Measurements from ENCODE around the gene GYPC. TPM values are rescaled to one million over a fixed set of nuclear protein-coding genes. Genes with fewer than 3 reads are reported as not detected.
"Not testable (repeated sequence)": the region's sequence is repeated elsewhere in the genome, so short reads cannot be mapped to it uniquely, and the experiment has no call there.

The GYPC gene
- total and polyA plus RNA-seq, 4 experiments from 2014 or later: 78.5 to 165 (median 113) TPM

DNA sequence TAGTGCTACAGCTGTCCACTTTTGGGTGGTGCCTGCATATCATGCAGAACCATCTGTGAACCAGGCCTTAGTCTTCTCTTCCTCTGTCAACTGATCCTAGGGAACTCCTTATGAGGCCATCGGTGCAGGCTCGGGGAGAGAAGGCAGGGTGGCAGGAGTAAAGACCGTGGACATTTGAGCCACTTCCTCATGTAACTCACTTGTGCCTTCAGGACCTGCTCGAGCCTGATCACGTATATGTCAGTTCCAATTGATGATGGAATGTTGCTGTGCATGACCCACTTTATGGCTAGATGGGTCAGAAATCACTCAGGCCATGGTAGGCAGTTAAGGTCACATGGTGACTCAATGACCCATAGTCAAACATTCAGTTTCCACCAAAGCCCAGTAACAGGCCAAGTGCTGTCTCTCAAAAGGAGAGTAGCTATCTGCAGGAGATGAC is 7.6 kb upstream of the GYPC start:
- H3K4me1 Mint-ChIP-seq; H3K27me3 Mint-ChIP-seq; H3K27me3 ChIP-seq (ENCODE audit: insufficient read depth, low read length); H3K36me3 ChIP-seq (ENCODE audit: insufficient read depth, low read length); H3K9me3 ChIP-seq (ENCODE audit: control insufficient read depth in 1 of 2, low read length in 2 of 2); H3K36me3 Mint-ChIP-seq; intact Hi-C loops (cut with micrococcal nuclease); H3K4me1 ChIP-seq (ENCODE audit: insufficient read depth, low read length); H3K27ac ChIP-seq (ENCODE audit: low read depth, low read length); CTCF ChIA-PET (ENCODE audit: partially characterized antibody); DNase-seq; H3K4me3 ChIP-seq (ENCODE audit: low read length in 2 of 2); POLR2A ChIA-PET (ENCODE audit: partially characterized antibody); H3K4me3 Mint-ChIP-seq; H3K9me3 Mint-ChIP-seq: not testable (repeated sequence)
- peak overlapping the region in 1 of 7 donors; percentile 52 for H3K27ac Mint-ChIP-seq

DNA sequence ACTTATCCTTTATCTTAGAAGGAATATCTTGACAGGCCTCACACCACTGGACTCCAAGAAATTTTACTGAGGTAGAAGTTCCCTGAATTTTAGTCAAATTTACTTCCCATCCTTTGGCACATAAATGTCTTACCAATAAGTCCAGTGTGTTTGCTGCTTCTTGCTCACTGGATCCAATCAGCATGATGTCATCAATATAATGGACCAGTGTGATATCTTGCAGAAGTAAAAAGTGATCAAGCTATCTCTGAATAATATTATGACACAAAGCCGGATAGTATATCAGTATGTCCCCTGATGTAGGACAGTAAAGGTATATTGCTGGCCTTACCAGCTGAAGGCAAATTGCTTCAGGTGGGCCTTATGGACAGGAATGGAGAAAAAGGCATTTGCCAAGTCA is 6.9 kb upstream of the GYPC start:
- Histone ChIP-seq H3K9me3 (ENCODE audit: control insufficient read depth in 1 of 2, low read length in 2 of 2) (no peaks in the 10 kb centered on the region), H3K27ac (ENCODE audit: low read depth, low read length) (no peak overlapping the region), H3K4me1 (ENCODE audit: insufficient read depth, low read length) (no peaks in the 10 kb centered on the region), H3K4me3 (ENCODE audit: low read length in 2 of 2) (no peak overlapping the region), H3K27me3 (ENCODE audit: insufficient read depth, low read length) (no peaks in the 10 kb centered on the region), H3K36me3 (ENCODE audit: insufficient read depth, low read length) (no peaks in the 10 kb centered on the region)
- ChIA-PET POLR2A (ENCODE audit: partially characterized antibody) (interaction anchor here (1.2 kb wide), 1 partner anchor 9 kb away, joined by 3 read pairs; no protein-coding TSS in a partner anchor), CTCF (ENCODE audit: partially characterized antibody) (interaction anchor here (1.8 kb wide), 1 partner anchor 15 kb away, joined by 5 read pairs; no protein-coding TSS in a partner anchor)
- H3K4me1 Mint-ChIP-seq: peaks cover 0 to 3% (median under 1%) of the 10 kb centered on the region in 4 donors
- H3K9me3 Mint-ChIP-seq: peaks cover 0 to 7% (median 1%) of the 10 kb centered on the region in 8 donors
- intact Hi-C loops (cut with micrococcal nuclease): no loop called here
- no peaks in the 10 kb centered on the region for H3K36me3 Mint-ChIP-seq
- H3K4me3 Mint-ChIP-seq: no peak overlapping the region
- DNase-seq: no peak
- no peaks in the 10 kb centered on the region for H3K27me3 Mint-ChIP-seq
- H3K27ac Mint-ChIP-seq: no peak overlapping the region

DNA sequence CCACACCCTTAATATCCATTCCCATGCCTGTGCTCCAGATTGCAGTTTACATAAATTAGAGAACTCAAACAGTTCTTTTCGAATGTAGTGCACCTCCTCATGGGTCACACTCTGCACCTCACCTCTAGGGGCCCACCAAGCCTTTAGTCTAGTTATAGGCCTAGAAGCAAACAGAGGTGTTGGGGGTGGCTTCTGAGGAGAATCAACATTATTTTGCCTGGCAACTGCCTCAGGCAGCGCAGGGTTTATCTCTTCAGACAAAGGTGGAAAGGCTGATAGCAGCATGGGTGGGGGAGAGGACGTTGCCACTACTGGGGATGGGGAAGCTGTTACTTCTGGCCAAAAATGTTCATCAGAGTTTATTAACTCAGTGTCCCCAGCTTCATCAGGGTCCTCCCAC is 5.0 kb upstream of the GYPC start:
- peaks cover 0 to 3% of the 10 kb centered on the region in 2 donors for H3K36me3 Mint-ChIP-seq
- H3K9me3 Mint-ChIP-seq: peaks cover 0 to 7% (median 1%) of the 10 kb centered on the region in 8 donors
- Histone ChIP-seq H3K27ac (ENCODE audit: low read depth, low read length) (no peak overlapping the region), H3K4me1 (ENCODE audit: insufficient read depth, low read length) (peaks cover 9% of the 10 kb centered on the region), H3K9me3 (ENCODE audit: control insufficient read depth in 1 of 2, low read length in 2 of 2) (no peaks in the 10 kb centered on the region), H3K27me3 (ENCODE audit: insufficient read depth, low read length) (no peaks in the 10 kb centered on the region), H3K4me3 (ENCODE audit: low read length in 2 of 2) (no peak overlapping the region), H3K36me3 (ENCODE audit: insufficient read depth, low read length) (no peaks in the 10 kb centered on the region)
- H3K4me3 Mint-ChIP-seq: no peak overlapping the region
- ChIA-PET POLR2A (ENCODE audit: partially characterized antibody) (no interaction called here), CTCF (ENCODE audit: partially characterized antibody) (interaction anchor here (0.6 to 0.9 kb wide), 2 partner anchors 14 to 126 kb away, joined by 3 read pairs; no protein-coding TSS in a partner anchor)
- peaks cover 8 to 16% (median 12%) of the 10 kb centered on the region in 4 donors for H3K4me1 Mint-ChIP-seq
- DNase-seq: no peak
- no peaks in the 10 kb centered on the region for H3K27me3 Mint-ChIP-seq
- no peak overlapping the region for H3K27ac Mint-ChIP-seq
- intact Hi-C loops (cut with micrococcal nuclease): no loop called here

DNA sequence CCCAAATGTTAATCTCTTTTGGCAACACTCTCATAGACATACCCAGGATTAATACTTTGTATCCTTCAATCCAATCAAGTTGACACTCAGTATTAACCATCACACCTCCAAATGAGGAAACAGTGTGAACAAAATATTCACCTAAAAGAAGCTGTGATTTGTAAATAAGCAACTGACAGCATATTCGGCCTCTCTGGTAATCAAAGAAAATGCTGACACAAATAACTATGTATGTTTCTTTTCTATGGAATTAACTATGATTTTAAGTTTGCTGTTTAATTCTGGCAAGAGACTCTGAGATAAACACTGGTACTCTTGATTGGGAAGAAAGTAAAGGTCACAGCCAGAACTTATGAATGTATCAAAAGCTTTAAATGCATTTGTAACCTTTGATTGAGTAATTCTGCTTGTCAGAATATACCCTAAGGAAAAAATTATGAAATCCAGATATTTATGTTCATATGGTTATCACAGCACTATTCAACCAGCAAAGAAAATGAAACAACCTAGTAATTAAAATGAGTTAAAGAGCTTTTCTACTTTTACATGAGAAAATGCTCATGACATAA is 3.6 kb upstream of the GYPC start:
- no peak overlapping the region for H3K27ac ChIP-seq (ENCODE audit: low read depth, low read length)
- intact Hi-C loops (cut with micrococcal nuclease): no loop called here
- no peak for DNase-seq
- peaks cover 9 to 25% (median 16%) of the 10 kb centered on the region in 4 donors for H3K4me1 Mint-ChIP-seq
- CTCF ChIA-PET (ENCODE audit: partially characterized antibody): interaction anchor here (1.0 to 1.7 kb wide), 3 partner anchors 11 to 18 kb away, joined by 3 to 6 read pairs (median 4); no protein-coding TSS in a partner anchor
- H3K27me3 Mint-ChIP-seq: no peaks in the 10 kb centered on the region
- no peak overlapping the region for H3K27ac Mint-ChIP-seq
- no peak overlapping the region for H3K4me3 Mint-ChIP-seq
- H3K9me3 ChIP-seq (ENCODE audit: control insufficient read depth in 1 of 2, low read length in 2 of 2): no peaks in the 10 kb centered on the region
- H3K36me3 ChIP-seq (ENCODE audit: insufficient read depth, low read length): no peaks in the 10 kb centered on the region
- POLR2A ChIA-PET (ENCODE audit: partially characterized antibody): interaction anchor here (1.4 kb wide), 1 partner anchor 11 kb away, joined by 5 read pairs; no protein-coding TSS in a partner anchor
- H3K36me3 Mint-ChIP-seq: peaks cover 0 to 10% of the 10 kb centered on the region in 2 donors
- peaks cover 9% of the 10 kb centered on the region for H3K4me1 ChIP-seq (ENCODE audit: insufficient read depth, low read length)
- H3K27me3 ChIP-seq (ENCODE audit: insufficient read depth, low read length): no peaks in the 10 kb centered on the region
- H3K9me3 Mint-ChIP-seq: peaks cover 0 to 7% (median 1%) of the 10 kb centered on the region in 8 donors
- no peak overlapping the region for H3K4me3 ChIP-seq (ENCODE audit: low read length in 2 of 2)

DNA sequence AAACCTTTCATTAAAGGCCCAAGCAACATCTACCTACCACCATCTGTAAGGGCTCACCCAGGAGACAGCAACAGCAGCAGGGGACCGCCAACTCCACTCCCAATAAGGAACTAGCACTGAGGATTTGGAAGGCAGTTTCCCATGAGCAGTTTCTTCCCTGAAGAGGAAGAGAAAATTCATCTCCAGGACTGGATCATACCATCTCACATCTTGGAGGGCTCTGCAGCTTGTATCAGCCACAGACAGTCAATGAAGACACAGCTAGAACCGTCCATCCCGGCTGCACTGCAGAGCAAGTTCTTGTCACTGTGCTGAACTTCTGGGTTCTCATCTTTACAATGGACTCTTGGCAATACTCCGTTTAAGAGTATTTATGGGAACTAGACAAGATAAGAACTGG is 2.8 kb upstream of the GYPC start:
- ChIA-PET POLR2A (ENCODE audit: partially characterized antibody) (interaction anchor here (1.4 kb wide), 1 partner anchor 10 kb away, joined by 5 read pairs; no protein-coding TSS in a partner anchor), CTCF (ENCODE audit: partially characterized antibody) (interaction anchor here (1.4 to 2.8 kb wide), 3 partner anchors 11 to 124 kb away, joined by 3 to 9 read pairs (median 6); no protein-coding TSS in a partner anchor)
- DNase-seq: no peak
- Histone ChIP-seq H3K27ac (ENCODE audit: low read depth, low read length) (no peak overlapping the region), H3K4me1 (ENCODE audit: insufficient read depth, low read length) (peaks cover 12% of the 10 kb centered on the region), H3K27me3 (ENCODE audit: insufficient read depth, low read length) (no peaks in the 10 kb centered on the region), H3K9me3 (ENCODE audit: control insufficient read depth in 1 of 2, low read length in 2 of 2) (no peaks in the 10 kb centered on the region), H3K36me3 (ENCODE audit: insufficient read depth, low read length) (no peaks in the 10 kb centered on the region), H3K4me3 (ENCODE audit: low read length in 2 of 2) (no peak overlapping the region)
- H3K4me3 Mint-ChIP-seq: no peak overlapping the region
- intact Hi-C loops (cut with micrococcal nuclease): no loop called here
- peaks cover 0 to 11% of the 10 kb centered on the region in 2 donors for H3K36me3 Mint-ChIP-seq
- peaks cover 14 to 32% (median 22%) of the 10 kb centered on the region in 4 donors for H3K4me1 Mint-ChIP-seq
- peaks cover 0 to 7% (median 1%) of the 10 kb centered on the region in 8 donors for H3K9me3 Mint-ChIP-seq
- H3K27me3 Mint-ChIP-seq: no peaks in the 10 kb centered on the region
- peak overlapping the region in 1 of 7 donors; percentile 29 for H3K27ac Mint-ChIP-seq

DNA sequence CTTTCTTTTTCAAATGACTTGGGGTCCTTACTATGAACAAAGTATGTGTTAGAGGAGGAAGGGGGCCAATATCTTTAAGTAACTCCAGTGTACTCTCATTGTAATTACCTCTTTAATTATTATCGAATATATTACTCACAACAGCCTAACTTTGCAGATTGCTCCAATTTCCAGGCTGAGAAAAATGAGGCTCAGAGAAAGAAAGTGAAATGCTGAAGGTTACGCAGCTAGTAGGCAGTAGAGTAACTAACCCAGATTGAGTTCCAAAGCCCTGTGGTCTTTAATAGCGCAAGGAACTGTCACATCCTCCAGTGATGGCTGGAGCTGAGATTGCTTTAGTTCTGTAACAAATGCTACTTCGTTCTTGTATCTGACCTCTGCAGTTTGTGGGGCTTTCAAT is 2.2 kb upstream of the GYPC start:
- Mint-ChIP-seq H3K4me3 (no peak overlapping the region), H3K27ac (peak overlapping the region in 4 of 7 donors; percentile 46 to 87 (median 58)), H3K4me1 (peaks cover 18 to 38% (median 27%) of the 10 kb centered on the region in 4 donors), H3K36me3 (peaks cover 0 to 14% of the 10 kb centered on the region in 2 donors), H3K27me3 (no peaks in the 10 kb centered on the region), H3K9me3 (peaks cover 0 to 7% (median 1%) of the 10 kb centered on the region in 8 donors)
- no peaks in the 10 kb centered on the region for H3K9me3 ChIP-seq (ENCODE audit: control insufficient read depth in 1 of 2, low read length in 2 of 2)
- intact Hi-C loops (cut with micrococcal nuclease): no loop called here
- no peaks in the 10 kb centered on the region for H3K27me3 ChIP-seq (ENCODE audit: insufficient read depth, low read length)
- H3K27ac ChIP-seq (ENCODE audit: low read depth, low read length): no peak overlapping the region
- no peaks in the 10 kb centered on the region for H3K36me3 ChIP-seq (ENCODE audit: insufficient read depth, low read length)
- H3K4me1 ChIP-seq (ENCODE audit: insufficient read depth, low read length): peaks cover 18% of the 10 kb centered on the region
- no peak overlapping the region for H3K4me3 ChIP-seq (ENCODE audit: low read length in 2 of 2)
- no peak for DNase-seq
- ChIA-PET CTCF (ENCODE audit: partially characterized antibody) (interaction anchor here (1.4 to 2.8 kb wide), 3 partner anchors 11 to 124 kb away, joined by 3 to 9 read pairs (median 6); no protein-coding TSS in a partner anchor), POLR2A (ENCODE audit: partially characterized antibody) (no interaction called here)

DNA sequence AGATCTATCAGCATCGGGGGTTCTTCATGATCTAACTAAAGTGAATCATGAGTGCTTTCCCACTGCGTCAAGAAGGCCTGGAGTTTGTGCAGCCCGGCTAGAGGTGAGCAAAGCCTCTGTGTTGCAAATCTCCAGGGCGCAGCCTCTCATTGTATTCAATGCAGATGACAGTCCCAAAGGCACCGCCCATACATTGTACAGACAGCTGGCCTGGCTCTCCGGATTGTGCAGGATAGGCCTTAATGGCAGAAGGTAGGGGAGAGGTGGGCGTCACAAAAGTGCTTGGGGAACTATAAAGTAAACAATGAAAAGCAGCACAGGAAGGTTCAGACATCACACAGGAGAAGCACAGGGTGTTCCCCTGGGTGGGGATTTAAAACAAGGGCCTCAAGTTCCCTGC is 907 bp upstream of the GYPC start:
- H3K4me1 Mint-ChIP-seq: peaks cover 26 to 51% (median 38%) of the 10 kb centered on the region in 4 donors
- ChIA-PET CTCF (ENCODE audit: partially characterized antibody) (interaction anchor here (2.8 kb wide), 1 partner anchor 122 kb away, joined by 9 read pairs; no protein-coding TSS in a partner anchor), POLR2A (ENCODE audit: partially characterized antibody) (interaction anchor here (1.0 kb wide), 1 partner anchor 122 kb away, joined by 3 read pairs; no protein-coding TSS in a partner anchor)
- intact Hi-C loops (cut with micrococcal nuclease): loop anchor here (5.0 kb wide), 2 partner anchors 47 to 732 kb away; partner anchors contain the start of gene MAP3K2
- H3K9me3 ChIP-seq (ENCODE audit: control insufficient read depth in 1 of 2, low read length in 2 of 2): no peaks in the 10 kb centered on the region
- H3K27me3 ChIP-seq (ENCODE audit: insufficient read depth, low read length): no peaks in the 10 kb centered on the region
- peaks cover 31% of the 10 kb centered on the region for H3K4me1 ChIP-seq (ENCODE audit: insufficient read depth, low read length)
- no peak for DNase-seq
- peak overlapping the region; percentile 94 to 98 (median 96) for H3K4me3 Mint-ChIP-seq
- no peaks in the 10 kb centered on the region for H3K27me3 Mint-ChIP-seq
- peak overlapping the region; percentile 78 for H3K27ac ChIP-seq (ENCODE audit: low read depth, low read length)
- H3K9me3 Mint-ChIP-seq: peaks cover 0 to 7% (median 1%) of the 10 kb centered on the region in 8 donors
- H3K36me3 Mint-ChIP-seq: peaks cover 0 to 17% of the 10 kb centered on the region in 2 donors
- peak overlapping the region; percentile 92 to 98 (median 95) for H3K27ac Mint-ChIP-seq
- H3K36me3 ChIP-seq (ENCODE audit: insufficient read depth, low read length): no peaks in the 10 kb centered on the region
- H3K4me3 ChIP-seq (ENCODE audit: low read length in 2 of 2): no peak overlapping the region

Measured in CD4-positive, alpha-beta memory T cell (primary cell).